Gastrocnemius medialis (tissue), 4 donors: ENCODE measurements around the gene ALX4.

Source experiments
- CTCF ChIP-seq, 5 experiments: fragments of 450-650 bp in 3 of 5; fragments of 200-600 bp in 2 of 5; sonication (generic) in 2 of 5; IDR thresholded peaks in 4 of 5; conservative IDR thresholded peaks in 1 of 5; 1 replicate in 4 of 5; 2 replicates in 1 of 5; pipeline ENCODE4 v1.5.1; 2016 to 2019; ENCODE audit warnings: antibody characterized with exemption in 5 of 5, mild to moderate bottlenecking in 3 of 5, moderate library complexity in 3 of 5
- POLR2A ChIP-seq, 2 donors: fragments of 450-650 bp; IDR thresholded peaks; one replicate each; pipeline ENCODE4 v1.6.1; 2017; ENCODE audit warnings: antibody characterized with exemption in 2 of 2, mild to moderate bottlenecking in 2 of 2, moderate library complexity in 2 of 2

GRCh38 chr11:44308923-44309477 lies 939 bp downstream of the ALX4 start:
- TF ChIP-seq CTCF (IDR thresholded peaks at IDR 0.05 in 4 of 5, conservative IDR thresholded peaks at IDR 0.05 in 1 of 5) (no peak), POLR2A (IDR thresholded peaks at IDR 0.05) (no peak)
